H9 (cell line): ENCODE measurements around the gene SRGAP3. TPM values are rescaled to one million over a fixed set of nuclear protein-coding genes. Genes with fewer than 3 reads are reported as not detected.

ENCODE experiments used
- DNase-seq: peaks from one replicate; pipeline ENCODE4 v3.0.0-alpha.2; 2017
- H2AFZ ChIP-seq: one replicate; pipeline ENCODE4 v1.6.1; 2013; ENCODE audit warnings: mild to moderate bottlenecking, low read length, control low read depth, moderate library complexity
- H2AK5ac ChIP-seq: 2 replicates; pipeline ENCODE4 v1.6.1; 2013; ENCODE audit warnings: low read length, control low read depth, mixed read lengths; ENCODE audit not compliant: insufficient read length
- H2BK120ac ChIP-seq: one replicate; pipeline ENCODE4 v1.6.1; 2013; ENCODE audit warnings: low read depth, mild to moderate bottlenecking, low read length, control low read depth, inconsistent platforms; ENCODE audit not compliant: poor library complexity, severe bottlenecking
- H2BK12ac ChIP-seq: 2 replicates; pipeline ENCODE4 v1.6.1; 2013; ENCODE audit warnings: low read length, control low read depth, mixed read lengths, low read depth; ENCODE audit not compliant: insufficient read length
- H2BK15ac ChIP-seq: 2 replicates; pipeline ENCODE4 v1.6.1; 2013; ENCODE audit warnings: low read depth, low read length, control low read depth
- H2BK20ac ChIP-seq: one replicate; pipeline ENCODE4 v1.6.1; 2013; ENCODE audit warnings: low read depth, mild to moderate bottlenecking, low read length, control low read depth, inconsistent platforms; ENCODE audit not compliant: poor library complexity, severe bottlenecking
- H2BK5ac ChIP-seq: 2 replicates; pipeline ENCODE4 v1.6.1; 2013; ENCODE audit warnings: low read length, control low read depth, mixed read lengths; ENCODE audit not compliant: insufficient read length
- H3K14ac ChIP-seq: 2 replicates; pipeline ENCODE4 v1.6.1; 2013; ENCODE audit warnings: low read length, control low read depth; ENCODE audit not compliant: insufficient read depth
- H3K18ac ChIP-seq: 2 replicates; pipeline ENCODE4 v1.6.1; 2013; ENCODE audit warnings: low read depth, mild to moderate bottlenecking, mixed read lengths, low read length, control low read depth; ENCODE audit not compliant: insufficient read length
- H3K23ac ChIP-seq: 2 replicates; pipeline ENCODE4 v1.6.1; 2013; ENCODE audit warnings: low read length, control low read depth, mixed read lengths, low read depth; ENCODE audit not compliant: insufficient read length
- H3K23me2 ChIP-seq: 2 replicates; pipeline ENCODE4 v1.6.1; 2013; ENCODE audit warnings: low read depth, mild to moderate bottlenecking, mixed read lengths, low read length, control low read depth; ENCODE audit not compliant: insufficient read length, poor library complexity, severe bottlenecking
- H3K27ac ChIP-seq: 2 replicates; pipeline ENCODE4 v1.5.1; 2013; ENCODE audit warnings: low read length, control low read depth, mixed read lengths, low read depth; ENCODE audit not compliant: insufficient read length
- H3K27me3 ChIP-seq: 2 replicates; pipeline ENCODE4 v1.6.1; 2013; ENCODE audit warnings: low read length, control low read depth, inconsistent platforms; ENCODE audit not compliant: insufficient read depth
- H3K4ac ChIP-seq: 2 replicates; pipeline ENCODE4 v1.6.1; 2013; ENCODE audit warnings: low read depth, mild to moderate bottlenecking, control low read depth, inconsistent platforms, low read length, moderate library complexity
- H3K4me1 ChIP-seq: 2 replicates; pipeline ENCODE4 v1.6.1; 2013; ENCODE audit warnings: low read length, control low read depth, inconsistent platforms; ENCODE audit not compliant: insufficient read depth
- H3K4me2 ChIP-seq: 2 replicates; pipeline ENCODE4 v1.6.1; 2013; ENCODE audit warnings: low read length, control low read depth, mixed read lengths; ENCODE audit not compliant: insufficient read length, insufficient read depth
- H3K56ac ChIP-seq: 2 replicates; pipeline ENCODE4 v1.6.1; 2013; ENCODE audit warnings: low read depth, mild to moderate bottlenecking, mixed read lengths, low read length, control low read depth; ENCODE audit not compliant: insufficient read length
- H3K79me1 ChIP-seq: 2 replicates; pipeline ENCODE4 v1.6.1; 2013; ENCODE audit warnings: low read depth, mild to moderate bottlenecking, moderate library complexity, low read length, control low read depth, inconsistent platforms; ENCODE audit not compliant: insufficient read depth, poor library complexity, severe bottlenecking
- H3K79me2 ChIP-seq: 2 replicates; pipeline ENCODE4 v1.6.1; 2013; ENCODE audit warnings: low read length, control low read depth, inconsistent platforms; ENCODE audit not compliant: insufficient read depth
- H3K9ac ChIP-seq: 2 replicates; pipeline ENCODE4 v1.6.1; 2013; ENCODE audit warnings: low read length, control low read depth, mixed read lengths; ENCODE audit not compliant: insufficient read length; ENCODE audit errors: extremely low read depth
- H3K9me3 ChIP-seq: one replicate; pipeline ENCODE4 v1.6.1; 2013; ENCODE audit warnings: low read depth, low read length, inconsistent platforms; ENCODE audit not compliant: control insufficient read depth
- H3T11ph ChIP-seq: one replicate; pipeline ENCODE4 v1.6.1; 2013; ENCODE audit warnings: mild to moderate bottlenecking, low read length, control low read depth, inconsistent platforms
- H4K20me1 ChIP-seq: one replicate; pipeline ENCODE4 v1.6.1; 2013; ENCODE audit not compliant: control insufficient read depth, insufficient read length, insufficient read depth
- H4K5ac ChIP-seq: 2 replicates; pipeline ENCODE4 v1.6.1; 2013; ENCODE audit warnings: low read depth, mild to moderate bottlenecking, mixed read lengths, low read length, control low read depth; ENCODE audit not compliant: insufficient read length
- H4K8ac ChIP-seq: replicated peaks from 2 replicates; pipeline ENCODE4 v1.6.1; 2013; ENCODE audit warnings: low read length, control low read depth, mixed read lengths, low read depth; ENCODE audit not compliant: insufficient read length
- H4K91ac ChIP-seq: 2 replicates; pipeline ENCODE4 v1.6.1; 2013; ENCODE audit warnings: low read depth, mild to moderate bottlenecking, moderate library complexity, mixed read lengths, low read length, control low read depth; ENCODE audit not compliant: insufficient read length
- H3K27ac Mint-ChIP-seq, 3 experiments: 2 replicates in 2 of 3; 3 replicates in 1 of 3; pipeline ENCODE4 v1.8.0; 2020 to 2021; ENCODE audit warnings: mixed read lengths in 3 of 3, mild to moderate bottlenecking in 1 of 3, moderate library complexity in 1 of 3
- H3K27me3 Mint-ChIP-seq: 2 replicates; pipeline ENCODE4 v1.8.0; 2021; ENCODE audit warnings: low read depth, mild to moderate bottlenecking, moderate library complexity, mixed read lengths
- H3K36me3 Mint-ChIP-seq, 3 experiments: 2 replicates in 2 of 3; 3 replicates in 1 of 3; pipeline ENCODE4 v1.8.0; 2020 to 2021; ENCODE audit warnings: low read depth in 3 of 3, mixed read lengths in 3 of 3; ENCODE audit not compliant: insufficient read depth in 1 of 3
- H3K4me1 Mint-ChIP-seq, 2 experiments: 2 replicates each; pipeline ENCODE4 v1.8.0; 2020; ENCODE audit warnings: mixed read lengths in 2 of 2
- H3K4me3 Mint-ChIP-seq, 2 experiments: 2 replicates in 1 of 2; 3 replicates in 1 of 2; pipeline ENCODE4 v1.8.0; 2020 to 2021; ENCODE audit warnings: mild to moderate bottlenecking in 2 of 2, mixed read lengths in 2 of 2, moderate library complexity in 1 of 2
- H3K9me3 Mint-ChIP-seq, 2 experiments: 2 replicates in 1 of 2; 3 replicates in 1 of 2; pipeline ENCODE4 v1.8.0; 2020; ENCODE audit warnings: mild to moderate bottlenecking in 2 of 2, mixed read lengths in 2 of 2, moderate library complexity in 1 of 2
- CTCF ChIP-seq: fragments of 200-600 bp; sonication (generic); conservative IDR thresholded peaks from 3 replicates; pipeline ENCODE4 v1.8.0; 2021; ENCODE audit warnings: antibody characterized with exemption, mild to moderate bottlenecking
- WGBS: extraction: QIAGEN DNeasy Blood & Tissue Kit; methylation state at CpG from one replicate; pipeline ENCODE4 v1.1.7; 2013; ENCODE audit warnings: missing lambda C conversion rate, low lambda C conversion rate, mixed read lengths; ENCODE audit not compliant: insufficient read length; ENCODE audit errors: extremely low coverage; 5-methylcytosine and 5-hydroxymethylcytosine counted together
- total RNA-seq: library from RNA; stranded (reverse); gene quantifications from 2 replicates; pipeline ENCODE4 v1.2.1, GENCODE V29; 2021

SRGAP3 gene
- total RNA-seq, 1 experiment from 2014 or later, result 3.4 TPM

GRCh38 chr3:9183011-9183410, 66.4 kb downstream of the SRGAP3 start:
- H3K27me3 Mint-ChIP-seq, result peaks cover 1% of the 10 kb centered on the region
- H3K27ac ChIP-seq, result no peak overlapping the region

More at GRCh38 chr3:9183011-9183410, 66.4 kb downstream of the SRGAP3 start:
- Histone ChIP-seq H3K4me2 (no peak overlapping the region), H3T11ph (no peak overlapping the region), H3K4ac (no peak overlapping the region), H2BK12ac (no peak overlapping the region), H3K9me3 (no peaks in the 10 kb centered on the region), H3K14ac (no peak overlapping the region), H4K8ac (no peak overlapping the region), H4K91ac (no peak overlapping the region), H2BK120ac (no peak overlapping the region), H2BK20ac (no peak overlapping the region), H2AK5ac (no peak overlapping the region), H2AFZ (no peak overlapping the region), H3K4me1 (peaks cover 7% of the 10 kb centered on the region; the same call in 1 of the 2 replicates), H3K18ac (no peak overlapping the region), H3K79me2 (no peaks in the 10 kb centered on the region), H3K23me2 (no peaks in the 10 kb centered on the region), H3K79me1 (no peaks in the 10 kb centered on the region), H4K5ac (no peak overlapping the region), H3K27me3 (no peaks in the 10 kb centered on the region), H3K9ac (no peak overlapping the region), H2BK15ac (no peak overlapping the region), H3K23ac (no peak overlapping the region), H4K20me1 (no peaks in the 10 kb centered on the region), H3K56ac (no peak overlapping the region), H2BK5ac (no peak overlapping the region)
- Mint-ChIP-seq H3K4me1 (peaks cover 27 to 41% of the 10 kb centered on the region in 2 experiments), H3K27ac (peak overlapping the region in 1 of 3 experiments; percentile 98; a peak in 2 of 7 replicates), H3K9me3 (no peaks in the 10 kb centered on the region), H3K4me3 (no peak overlapping the region; a peak in 1 of 5 replicates), H3K36me3 (no peaks in the 10 kb centered on the region; a peak in 1 of 7 replicates)
- TF ChIP-seq CTCF, result no peak
- no peak for DNase-seq
- no CpG with 5 or more reads among the region's 3 CpGs for WGBS
